Measurements from ENCODE around the gene ROR1.
"Not testable (repeated sequence)": the region's sequence is repeated elsewhere in the genome, so short reads cannot be mapped to it uniquely, and the experiment has no call there.

The ROR1 gene

DNA sequence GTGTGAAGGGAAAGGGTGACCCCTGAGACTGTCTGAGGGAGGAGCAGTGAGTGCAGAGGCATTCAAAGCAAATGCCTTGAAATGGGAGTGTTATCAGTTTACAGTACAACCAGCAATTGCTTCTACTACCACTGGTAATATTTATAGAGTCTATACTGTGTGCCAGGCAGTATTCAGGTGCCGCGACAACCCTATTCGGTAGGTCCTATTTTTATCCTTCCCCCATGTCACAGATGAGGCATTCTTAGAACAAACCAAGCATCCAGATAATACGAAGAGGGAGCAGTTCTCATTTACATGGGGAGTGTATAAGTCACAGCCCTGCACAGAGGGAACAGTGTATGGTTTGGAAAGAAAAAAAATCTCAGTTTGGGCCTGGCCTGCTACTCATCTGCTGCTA lies 18.3 kb downstream of the ROR1 start:
- no peak for DNase-seq

DNA sequence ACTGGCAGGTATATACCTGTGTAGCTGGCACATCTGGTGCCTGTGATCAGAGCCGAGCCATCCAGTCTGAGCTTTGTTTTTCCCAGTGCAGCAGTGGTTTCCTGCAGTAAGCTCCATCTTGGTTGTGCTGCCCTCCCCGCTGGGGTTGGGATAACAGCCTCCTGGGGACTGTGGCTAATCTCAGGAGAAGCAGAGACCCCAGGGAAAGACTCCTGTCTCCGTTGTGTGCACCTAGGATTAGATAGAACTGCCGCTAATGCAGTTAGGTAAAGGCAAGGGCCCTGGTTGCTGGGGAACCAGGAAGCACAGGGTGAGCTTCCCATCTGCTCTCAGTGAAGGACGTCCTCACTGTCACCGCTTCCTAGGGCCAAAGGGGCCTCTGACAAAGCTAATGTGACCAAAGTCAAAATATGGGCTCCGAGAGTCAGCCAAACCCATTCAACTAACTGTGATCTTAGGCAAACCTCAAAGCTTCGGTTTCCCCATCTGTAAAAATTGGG lies 20.0 kb downstream of the ROR1 start:
- DNase-seq, result no peak

DNA sequence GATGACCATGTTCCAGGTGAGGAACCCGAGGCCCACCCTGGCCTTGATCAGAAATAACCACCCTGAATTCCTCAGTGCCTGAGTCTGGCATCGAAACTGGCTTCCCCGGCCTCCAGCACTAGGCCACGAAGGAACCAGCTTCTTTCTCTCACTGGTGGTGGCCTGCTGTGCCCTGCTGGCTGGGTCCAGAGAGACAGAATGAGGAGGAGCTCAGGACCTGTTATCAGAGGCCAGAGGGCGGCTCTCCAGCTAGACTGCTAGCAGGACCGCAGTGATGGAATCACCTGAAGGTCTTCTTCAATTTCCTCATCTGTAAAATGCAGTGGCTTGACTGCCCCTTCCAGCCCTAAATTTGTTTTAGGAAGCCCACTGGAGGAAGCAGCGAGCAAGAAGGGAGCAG lies 20.5 kb downstream of the ROR1 start:
- no peak for DNase-seq

DNA sequence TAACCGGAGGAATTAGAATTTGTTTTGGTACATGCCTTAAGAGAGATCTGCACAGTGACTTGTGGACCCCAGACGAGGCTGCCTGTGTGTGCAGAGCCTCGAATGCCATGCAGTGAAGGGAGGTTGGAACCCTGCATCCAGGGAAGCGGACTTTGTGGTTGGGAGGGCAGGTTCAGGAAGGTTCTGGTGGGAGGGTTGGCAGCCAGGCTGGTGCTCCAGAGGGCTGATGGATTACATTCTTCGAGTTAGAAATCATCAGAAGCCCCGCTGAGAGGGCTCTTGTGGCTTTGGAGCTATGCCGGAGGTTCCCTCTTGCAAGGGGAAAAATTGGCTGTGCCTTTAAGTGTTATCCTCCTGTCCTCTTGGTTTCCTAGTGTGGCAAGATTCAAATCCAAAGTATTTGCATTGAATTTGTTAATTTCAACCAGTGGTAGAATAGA lies 21.1 kb downstream of the ROR1 start:
- no peak for DNase-seq

DNA sequence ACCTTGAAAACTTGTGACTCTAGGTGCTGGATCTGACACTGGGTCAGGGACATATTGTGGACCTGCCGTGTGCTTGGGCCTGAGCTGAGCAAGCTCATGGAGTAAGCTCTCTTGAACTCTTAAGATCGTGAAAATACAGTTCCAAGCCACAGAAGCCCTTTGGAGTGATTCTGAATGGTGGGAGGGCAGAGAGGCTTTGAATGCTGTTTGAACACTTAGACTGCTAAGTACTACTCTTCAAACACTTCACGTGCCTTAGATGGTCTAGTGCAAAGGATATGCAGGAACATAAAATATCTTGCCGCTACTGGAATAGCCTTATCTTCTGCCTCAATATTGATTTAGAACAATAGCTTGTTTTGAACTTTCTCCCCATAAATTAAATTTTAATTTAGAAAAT lies 21.6 kb downstream of the ROR1 start:
- no peak for DNase-seq

DNA sequence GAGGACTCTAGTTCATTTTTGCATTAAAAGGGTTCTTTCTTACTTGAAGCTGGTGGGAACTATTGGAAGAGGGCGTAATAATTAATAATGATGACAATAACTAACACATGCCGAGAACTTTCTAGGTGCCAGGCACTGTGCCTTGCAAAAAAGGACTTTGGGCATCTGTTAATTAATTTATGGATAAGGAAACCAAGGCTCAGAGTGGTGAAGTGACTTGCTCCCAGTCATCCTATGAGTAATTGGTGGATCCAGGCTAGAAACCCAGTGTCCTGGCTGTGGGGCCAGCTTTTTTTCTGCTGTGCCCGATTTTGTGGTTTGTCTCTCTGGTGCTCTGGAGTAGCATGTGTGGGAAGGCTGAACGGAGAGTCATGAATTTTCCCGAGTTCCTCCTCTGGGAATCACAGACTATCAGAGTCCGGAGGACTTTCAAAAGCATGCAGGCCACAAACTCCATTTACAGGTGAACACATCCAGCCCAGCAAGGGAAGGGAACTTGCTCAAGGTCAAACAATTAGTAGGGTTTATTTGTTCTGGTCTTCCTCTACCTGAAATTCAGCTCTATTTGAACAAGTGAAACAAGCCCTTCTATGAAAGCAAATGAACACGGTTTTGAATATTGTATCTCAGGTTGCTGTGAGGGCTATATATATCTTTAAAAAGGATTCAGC lies 23.4 kb downstream of the ROR1 start:
- no peak for DNase-seq

DNA sequence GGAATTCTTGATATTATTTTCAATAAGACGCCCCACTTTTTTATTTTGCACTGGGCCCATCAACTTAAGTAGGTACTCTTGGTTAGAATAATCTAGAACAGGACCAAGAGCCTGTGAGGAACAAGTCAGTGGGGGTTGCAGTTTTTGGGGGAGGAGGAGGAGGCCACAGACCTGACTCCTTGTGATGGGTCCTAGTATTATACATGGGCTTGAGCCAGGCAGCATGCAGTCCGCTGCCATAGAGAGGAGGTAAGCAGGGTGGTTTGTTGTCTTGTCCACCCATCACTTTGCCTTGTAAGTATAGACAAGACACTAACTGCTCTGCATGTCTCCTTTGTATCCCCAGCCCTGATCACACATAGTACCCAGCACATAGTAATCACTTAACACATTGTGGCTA lies 24.5 kb downstream of the ROR1 start:
- DNase-seq, result no peak

DNA sequence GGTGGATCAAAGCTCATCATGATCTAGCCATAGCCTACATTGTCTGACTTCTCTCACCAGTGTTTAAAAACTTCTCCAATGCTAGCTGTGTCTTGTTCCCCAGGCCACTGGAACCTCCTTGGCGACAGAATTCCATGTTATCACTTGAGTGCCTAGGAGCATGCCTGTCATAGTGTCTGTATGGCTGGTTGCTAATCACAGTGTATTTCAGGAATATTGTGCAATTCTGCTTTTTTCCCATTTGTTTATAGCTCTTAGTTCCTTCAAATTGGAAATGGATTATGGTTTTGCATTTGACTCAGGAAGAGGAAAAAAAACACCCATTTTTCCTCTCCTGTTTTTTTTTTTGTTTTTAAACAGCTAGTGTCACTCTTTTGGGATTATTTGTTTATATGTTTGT lies 25.5 kb downstream of the ROR1 start:
- no peak for DNase-seq

DNA sequence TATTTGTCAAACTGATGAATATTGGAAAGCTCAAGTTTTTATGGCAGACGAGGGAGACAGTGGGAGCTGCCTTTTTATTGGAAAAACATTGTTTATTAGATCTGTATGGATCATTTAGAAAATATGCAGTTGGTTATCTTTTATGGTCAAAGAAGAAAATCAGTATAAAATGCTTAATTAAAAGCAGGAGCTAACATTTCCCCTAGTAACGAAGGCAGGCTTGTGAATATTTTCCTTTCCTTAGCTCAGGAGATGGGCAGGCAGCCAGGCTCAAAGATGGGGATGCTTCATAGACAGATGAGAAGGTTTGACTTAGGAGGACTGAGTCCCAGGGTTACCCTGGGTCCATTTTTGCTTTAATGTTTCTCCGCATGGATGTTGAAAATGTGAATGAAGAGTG lies 26.0 kb downstream of the ROR1 start:
- DNase-seq, result no peak

DNA sequence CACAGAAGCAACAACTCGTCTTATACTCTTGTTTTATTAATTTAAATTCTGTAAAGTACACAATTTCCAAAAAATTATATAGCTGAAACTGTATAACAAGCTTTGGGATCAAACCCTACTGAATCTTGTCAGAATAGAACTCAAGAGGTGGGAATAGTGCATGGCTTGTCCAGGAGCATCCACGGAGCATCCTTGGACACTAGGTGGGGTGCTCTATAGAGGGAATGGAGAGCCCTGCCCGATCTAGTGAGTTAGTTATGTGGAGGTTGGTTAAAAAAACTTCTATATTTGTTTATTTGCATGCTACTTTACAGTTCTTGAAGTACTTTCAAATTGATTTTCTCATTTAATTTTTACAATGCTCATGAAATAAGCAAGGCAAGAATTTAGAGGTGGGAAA lies 28.3 kb downstream of the ROR1 start:
- no peak for DNase-seq

DNA sequence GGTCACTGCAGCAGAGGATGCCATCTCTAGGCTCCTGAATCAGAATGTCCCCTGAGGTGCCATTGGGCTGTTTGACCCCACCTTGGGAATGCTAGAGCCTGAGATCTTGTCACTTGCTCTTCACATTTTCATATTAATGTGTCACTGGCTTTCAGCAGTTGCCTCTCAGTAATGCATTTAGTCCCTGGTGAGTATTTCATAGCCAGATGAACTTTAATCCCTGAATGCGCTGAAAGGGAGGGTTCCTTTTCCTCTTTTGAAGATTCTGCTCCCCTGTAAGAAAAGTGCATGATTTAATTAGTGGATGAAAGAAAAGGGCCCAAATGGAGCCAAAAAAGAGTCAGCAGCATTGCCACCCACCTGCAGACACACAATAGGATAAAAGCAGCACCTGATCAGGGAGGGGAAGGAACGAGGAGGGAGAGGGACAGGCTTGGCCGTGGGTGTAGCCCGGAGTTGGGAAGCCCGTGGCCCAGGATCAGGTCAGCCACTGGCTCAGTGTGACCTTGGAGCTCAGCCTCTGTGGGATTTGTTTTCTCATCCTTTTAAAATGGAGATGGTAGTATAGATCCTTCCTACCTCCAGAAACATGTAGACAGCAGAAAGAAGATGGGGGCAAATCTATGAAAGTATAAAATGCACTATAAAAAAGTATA lies 31.1 kb downstream of the ROR1 start:
- no peak for DNase-seq

DNA sequence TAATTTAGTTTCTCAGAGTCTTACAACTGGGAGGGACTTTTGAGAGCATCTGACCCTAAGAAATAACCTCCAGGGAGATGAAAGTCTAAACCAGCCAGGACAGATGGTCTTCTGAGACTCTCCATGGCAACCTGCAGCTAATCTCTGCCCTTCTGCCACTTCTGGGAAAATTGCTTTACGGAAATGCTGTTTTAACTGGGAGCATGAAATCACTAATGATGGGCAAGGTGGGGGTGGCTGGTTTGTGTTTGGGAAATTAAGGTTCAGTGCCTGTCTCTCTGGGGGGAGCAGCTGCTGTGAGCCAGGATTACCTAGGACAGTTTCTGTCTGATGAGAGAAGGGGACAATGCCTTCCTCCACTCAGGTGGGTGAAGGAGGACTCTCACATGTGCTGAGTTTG lies 33.2 kb downstream of the ROR1 start:
- DNase-seq, result no peak

DNA sequence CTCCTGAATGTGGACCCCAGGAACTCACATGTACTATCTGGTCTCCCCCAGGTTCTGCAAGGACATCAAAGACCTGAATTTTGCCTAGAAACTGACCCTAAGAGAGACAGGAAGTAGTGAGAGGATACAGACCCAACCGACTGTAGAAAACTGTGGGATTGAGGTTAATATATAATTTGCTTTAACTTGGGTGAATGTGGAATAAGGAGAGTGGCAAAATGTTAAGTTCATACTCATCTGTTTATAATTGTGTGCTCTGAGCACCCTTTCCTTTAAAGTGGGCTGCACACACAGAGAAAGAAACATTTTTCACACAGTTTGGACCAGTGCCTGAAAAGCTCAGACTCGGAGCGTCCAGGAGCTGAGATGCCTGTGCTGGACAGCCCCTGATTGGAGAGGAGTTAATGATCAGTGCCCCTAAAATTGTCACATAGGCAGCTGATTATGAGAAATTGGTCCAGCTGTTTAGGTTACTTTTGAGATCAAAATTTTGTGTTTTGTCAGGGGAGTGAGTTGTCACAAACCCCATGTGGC lies 37.2 kb downstream of the ROR1 start:
- no peak for DNase-seq

DNA sequence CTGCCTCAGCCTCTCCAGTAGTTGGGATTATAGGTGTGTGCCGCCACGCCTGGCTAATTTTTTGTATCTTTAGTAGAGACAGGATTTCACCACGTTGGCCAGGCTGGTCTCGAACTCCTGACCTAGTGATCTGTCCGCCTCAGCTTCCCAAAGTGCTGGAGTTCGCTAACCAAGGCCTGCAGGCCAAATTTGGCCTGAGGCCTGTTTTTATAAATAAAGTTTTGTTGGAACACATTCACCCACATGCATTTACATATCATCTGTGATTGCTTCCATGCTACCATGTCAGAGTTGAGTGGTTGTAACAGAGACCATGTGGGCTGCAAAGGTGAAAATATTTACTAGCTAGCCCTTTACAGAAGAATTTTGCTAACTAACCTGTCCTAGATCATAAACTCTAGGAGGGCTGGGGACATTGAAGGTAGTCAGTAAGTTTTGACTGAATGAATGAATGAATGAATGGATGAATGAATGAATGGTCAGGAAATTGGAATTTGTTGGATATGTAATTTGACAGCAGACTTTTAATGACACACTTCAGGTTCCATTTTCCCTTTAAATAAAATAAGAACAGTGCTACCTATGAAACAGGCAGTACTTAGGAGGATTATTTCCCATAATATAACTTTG lies 38.4 kb downstream of the ROR1 start:
- DNase-seq, result no peak

DNA sequence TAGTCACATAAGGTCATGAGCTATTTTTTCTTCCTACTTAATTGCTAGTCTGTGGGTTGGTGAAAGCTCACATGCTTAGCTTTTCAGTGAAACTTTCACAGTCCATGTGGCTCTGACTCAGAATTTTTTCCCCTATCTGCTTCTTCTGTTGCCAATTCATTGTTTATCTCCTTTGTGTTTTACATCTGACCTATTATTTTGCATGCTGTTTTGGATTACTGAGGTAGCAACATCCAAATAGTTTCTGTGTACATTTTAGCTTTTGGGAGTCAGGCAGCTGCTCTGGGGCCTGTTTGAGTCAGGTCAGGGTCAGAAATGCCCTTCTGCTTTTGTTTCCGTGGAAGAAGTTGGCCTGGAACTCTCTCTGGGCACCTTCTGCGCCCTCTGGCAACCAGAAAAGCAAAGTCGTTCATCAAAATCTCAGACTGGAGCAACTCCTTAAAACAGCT lies 40.0 kb downstream of the ROR1 start:
- DNase-seq, result peak in 2 of 51 donors; percentile 3 to 7

DNA sequence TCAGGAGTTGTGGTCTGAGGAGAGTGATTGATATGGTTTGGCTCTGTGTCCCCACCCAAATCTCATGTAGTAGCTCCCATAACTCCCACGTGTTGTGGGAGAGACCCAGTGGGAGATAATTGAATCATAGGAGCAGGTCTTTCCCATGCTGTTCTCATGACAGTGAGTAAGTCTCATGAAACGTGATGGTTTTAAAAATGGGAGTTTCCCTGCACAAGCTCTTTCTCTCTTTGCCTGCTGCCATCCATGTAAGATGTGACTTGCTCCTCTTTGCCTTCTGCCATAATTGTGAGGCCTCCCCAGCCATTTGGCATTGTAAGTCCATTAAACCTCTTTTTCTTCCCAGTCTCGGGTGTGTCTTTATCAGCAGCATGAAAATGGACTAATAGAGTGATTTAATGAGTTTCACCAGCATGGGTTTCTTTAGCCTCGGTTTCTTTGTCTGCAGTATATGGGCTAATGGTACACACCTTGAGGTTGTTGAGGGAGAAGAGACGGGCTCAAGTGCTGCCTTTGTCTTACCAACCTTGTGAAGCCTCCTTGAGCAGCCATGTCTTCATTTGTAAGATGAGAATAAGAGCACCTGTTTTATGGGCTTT lies 42.5 kb downstream of the ROR1 start:
- DNase-seq, result not testable (repeated sequence)

DNA sequence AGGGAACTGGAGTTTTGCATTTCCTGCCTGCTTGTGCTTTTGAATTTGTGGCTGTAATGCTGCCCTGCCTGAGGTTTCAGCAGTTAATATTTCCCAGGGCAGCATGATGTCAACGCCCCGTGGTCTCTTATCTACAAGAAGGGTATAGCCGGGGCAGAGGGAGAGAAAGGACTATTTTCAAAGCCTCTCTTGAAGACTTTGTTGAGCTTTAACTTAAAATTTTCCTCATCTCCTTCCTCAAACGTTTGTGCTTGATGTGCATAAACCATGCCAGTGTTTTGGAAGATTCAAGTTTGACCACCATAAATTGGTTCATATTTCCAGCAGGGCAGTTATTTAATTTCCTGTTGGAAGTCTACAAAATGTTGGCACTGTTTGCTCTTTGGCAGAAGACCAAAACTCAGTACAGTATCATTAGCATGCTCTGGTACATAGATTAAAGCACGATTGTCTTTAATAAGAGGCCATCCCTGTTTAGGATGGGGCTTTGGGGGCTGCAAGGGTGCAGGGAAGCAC lies 43.4 kb downstream of the ROR1 start:
- DNase-seq, result no peak

DNA sequence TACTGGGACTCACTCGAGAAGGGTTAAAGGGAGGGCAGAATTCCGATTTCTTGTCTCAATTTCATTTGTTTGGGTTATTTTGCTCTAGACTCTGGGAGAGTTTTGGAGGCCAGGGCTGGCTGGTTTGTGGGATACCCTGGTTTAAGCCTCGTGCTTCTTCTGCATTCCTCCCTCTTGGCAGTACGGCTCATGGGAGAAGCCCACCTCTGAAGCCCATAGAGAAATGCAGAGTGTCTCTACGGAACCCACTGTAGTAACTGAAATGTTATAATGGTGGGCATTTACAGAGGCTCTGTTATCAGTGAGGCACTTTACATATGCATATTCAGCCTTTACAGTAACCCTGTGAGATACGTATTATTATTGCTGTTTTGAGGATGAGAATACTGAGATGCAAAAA lies 43.9 kb downstream of the ROR1 start:
- no peak for DNase-seq

DNA sequence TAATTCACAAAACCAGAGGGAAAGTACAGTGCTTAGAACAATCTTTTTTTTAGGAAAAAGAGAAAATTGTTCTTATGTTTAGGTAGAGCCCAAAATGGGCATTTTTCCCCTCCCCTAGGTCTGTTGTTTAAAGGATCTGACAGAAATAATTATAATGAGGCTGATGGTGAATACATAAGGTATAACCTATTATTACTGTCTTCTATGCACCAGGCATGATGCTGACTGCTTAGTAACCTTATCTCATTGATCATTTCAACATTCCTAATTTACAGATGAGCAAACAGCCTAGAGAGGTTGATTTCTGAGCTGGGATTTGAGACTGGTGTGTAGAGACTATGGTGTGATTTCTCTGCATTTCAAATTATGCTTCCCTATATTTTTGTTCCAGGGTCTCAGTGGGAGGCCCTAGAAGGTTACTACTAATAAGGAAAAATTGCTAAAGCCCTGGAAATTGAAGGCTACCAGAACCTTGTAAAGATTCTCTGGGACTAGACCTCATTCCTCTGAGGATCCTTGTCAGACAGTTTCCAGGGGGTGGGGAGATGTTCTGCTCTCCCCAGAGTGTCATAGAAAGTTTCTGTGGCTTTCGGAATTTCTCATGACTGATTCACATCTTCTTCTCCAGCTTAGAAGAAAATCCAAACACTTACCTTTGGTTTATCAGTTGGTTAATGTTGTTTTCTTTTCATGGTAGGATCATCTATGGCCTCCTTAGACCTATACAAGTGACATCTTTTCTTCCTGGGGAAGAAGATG lies 44.9 kb downstream of the ROR1 start:
- no peak for DNase-seq

DNA sequence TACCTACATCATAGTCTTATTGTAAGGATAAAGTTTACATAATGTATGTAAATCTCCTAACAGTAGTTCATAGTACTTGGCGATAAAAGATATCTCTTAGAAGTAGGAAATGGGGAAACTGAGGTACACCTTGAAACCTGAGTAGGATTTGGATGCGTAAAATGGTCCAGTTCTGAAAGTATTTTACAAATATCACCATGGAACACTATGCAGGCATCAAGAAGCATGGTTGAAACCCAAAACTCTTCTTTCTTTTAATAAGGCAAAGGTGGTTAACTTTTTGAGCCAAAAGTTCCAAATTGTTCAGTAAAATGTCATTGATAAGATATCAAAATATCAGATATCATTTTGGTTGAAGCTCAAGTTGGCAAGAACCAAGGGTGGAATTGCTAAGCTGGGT lies 46.0 kb downstream of the ROR1 start:
- DNase-seq, result no peak
